NT2/D1 (cell line): Measurements from ENCODE around the gene ACTR3C.

Source experiments
- DNase-seq: peaks from one replicate; pipeline ENCODE4 v3.0.0-alpha.2; 2011; ENCODE audit warnings: low read depth, low spot score
- H3K27me3 ChIP-seq: 2 replicates; pipeline ENCODE4 v1.6.0; 2011; ENCODE audit warnings: mild to moderate bottlenecking; ENCODE audit not compliant: insufficient read length, insufficient read depth
- H3K36me3 ChIP-seq: 2 replicates; pipeline ENCODE4 v1.6.1; 2011; ENCODE audit warnings: mild to moderate bottlenecking, low read length, mixed read lengths; ENCODE audit not compliant: insufficient read depth, insufficient read length
- H3K4me1 ChIP-seq: 2 replicates; pipeline ENCODE4 v1.5.1; 2011; ENCODE audit not compliant: insufficient read depth, insufficient read length
- H3K4me3 ChIP-seq: 2 replicates; pipeline ENCODE4 v1.5.1; 2011; ENCODE audit warnings: low read depth; ENCODE audit not compliant: insufficient read length
- H3K9ac ChIP-seq: 2 replicates; pipeline ENCODE4 v1.6.0; 2011; ENCODE audit warnings: low read depth; ENCODE audit not compliant: insufficient read length
- H3K9me3 ChIP-seq: 2 replicates; pipeline ENCODE4 v1.5.1; 2011; ENCODE audit warnings: mild to moderate bottlenecking, low read length; ENCODE audit not compliant: insufficient read depth
- SUZ12 ChIP-seq: IDR thresholded peaks from 2 replicates; pipeline ENCODE4 v1.6.1; 2011; ENCODE audit not compliant: insufficient read length, insufficient read depth; ENCODE audit errors: extremely low read depth
- YY1 ChIP-seq: IDR thresholded peaks from 2 replicates; pipeline ENCODE4 v1.6.1; 2011; ENCODE audit not compliant: insufficient read length, insufficient read depth
- ZNF274 ChIP-seq: IDR thresholded peaks from 2 replicates; pipeline ENCODE4 v1.6.1; 2011; ENCODE audit warnings: mild to moderate bottlenecking, low read depth, low read length

The ACTR3C gene

DNA sequence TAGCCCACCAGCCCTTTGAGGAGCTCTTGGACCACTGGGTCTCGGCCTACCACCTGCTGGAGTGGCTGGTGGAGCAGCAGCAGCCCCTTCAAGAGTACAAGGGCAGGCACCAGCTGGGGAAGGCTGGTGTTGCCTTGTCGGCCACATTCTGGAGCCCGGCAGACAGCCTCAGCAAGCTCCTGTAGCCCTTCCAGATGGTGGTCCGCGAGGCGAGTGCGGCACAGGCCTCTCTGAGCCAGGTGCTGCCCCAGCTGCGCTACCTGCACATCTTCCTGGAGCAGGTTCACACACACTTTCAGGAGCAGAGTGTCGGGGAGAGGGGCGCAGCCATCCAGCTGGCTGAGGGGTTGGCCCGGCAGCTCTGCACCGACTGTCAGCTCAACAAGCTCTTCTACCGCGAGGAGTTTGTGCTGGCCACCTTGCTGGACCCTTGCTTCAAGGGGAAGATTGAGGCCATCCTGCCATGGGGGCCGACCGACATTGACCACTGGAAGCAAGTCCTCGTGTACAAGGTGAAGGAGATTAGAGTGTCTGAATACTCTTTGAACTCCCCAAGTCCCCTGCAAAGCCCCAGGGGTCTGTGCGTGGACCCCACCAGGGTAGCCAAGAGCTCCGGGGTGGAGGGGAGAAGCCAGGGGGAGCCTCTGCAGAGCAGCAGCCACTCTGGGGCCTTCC, 7.0 kb upstream of the ACTR3C start:
- no peaks in the 10 kb centered on the region for H3K9me3 ChIP-seq
- peaks cover 63% of the 10 kb centered on the region for H3K36me3 ChIP-seq
- TF ChIP-seq ZNF274 (no peak), SUZ12 (no peak), YY1 (no peak)
- H3K4me3 ChIP-seq: no peak overlapping the region
- no peak for DNase-seq
- peaks cover 23% of the 10 kb centered on the region for H3K4me1 ChIP-seq
- no peaks in the 10 kb centered on the region for H3K27me3 ChIP-seq
- no peak overlapping the region for H3K9ac ChIP-seq

DNA sequence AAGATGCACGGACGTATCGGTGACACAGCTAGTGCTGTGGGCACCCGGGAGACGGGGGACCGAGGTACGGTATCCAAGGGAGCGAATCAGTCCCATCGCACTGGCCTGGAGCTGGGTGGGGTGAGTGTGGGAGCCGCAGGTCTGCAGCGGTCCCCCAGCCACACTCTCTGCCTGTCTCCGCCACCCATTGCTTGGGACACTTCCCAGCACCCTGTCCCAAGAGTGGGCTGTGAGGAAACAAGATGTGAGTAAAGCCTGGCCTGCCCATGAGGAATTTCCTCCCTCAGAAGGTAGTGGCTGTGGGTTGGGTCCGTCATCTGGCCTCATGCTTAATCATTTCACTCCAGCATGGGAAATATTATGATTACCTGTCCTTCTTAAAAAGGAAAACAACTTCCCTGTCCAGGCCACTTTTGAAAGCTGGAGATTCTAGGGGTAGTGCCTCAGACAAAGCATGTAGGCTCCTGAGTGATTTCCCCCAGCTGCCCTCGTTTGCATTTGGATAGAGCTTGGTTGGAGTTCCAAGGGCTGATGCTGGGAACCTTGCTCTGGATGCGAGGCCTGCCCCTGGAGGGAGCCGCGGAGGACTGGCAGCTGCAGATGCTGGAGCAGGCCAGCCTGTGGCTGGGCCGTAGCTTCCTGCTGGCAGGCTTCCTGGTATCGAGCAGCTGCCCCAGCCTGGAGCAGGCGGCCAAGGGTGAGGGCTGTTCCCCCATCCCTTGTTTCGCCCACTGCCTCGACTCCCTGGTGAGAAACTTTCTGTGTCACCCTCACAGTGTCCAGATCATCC, 6.2 kb upstream of the ACTR3C start:
- no peak overlapping the region for H3K4me3 ChIP-seq
- DNase-seq: peak; percentile 90
- H3K9ac ChIP-seq: peak overlapping the region; percentile 42
- no peaks in the 10 kb centered on the region for H3K27me3 ChIP-seq
- no peaks in the 10 kb centered on the region for H3K9me3 ChIP-seq
- TF ChIP-seq ZNF274 (no peak), YY1 (no peak), SUZ12 (no peak)
- peaks cover 69% of the 10 kb centered on the region for H3K36me3 ChIP-seq
- peaks cover 26% of the 10 kb centered on the region for H3K4me1 ChIP-seq

DNA sequence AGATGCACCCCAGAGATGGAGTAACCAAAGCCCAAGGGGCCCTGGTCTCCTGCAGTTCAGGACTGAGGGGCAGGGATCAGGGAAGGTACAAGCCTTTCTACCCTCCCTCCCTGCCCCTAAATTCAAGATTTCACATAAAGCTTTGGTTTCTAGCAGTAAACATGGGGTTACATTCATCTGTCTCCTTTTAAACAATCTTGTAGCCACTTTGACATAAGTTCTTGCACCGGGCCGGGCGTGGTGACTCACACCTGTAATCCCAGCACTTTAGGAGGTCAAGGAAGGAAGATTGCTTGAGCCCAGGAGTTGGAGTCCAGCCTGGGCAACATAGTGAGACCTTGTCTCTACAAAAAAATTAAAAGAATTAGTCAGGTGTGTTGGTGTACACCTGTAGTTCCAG, 4.0 kb upstream of the ACTR3C start:
- no peak overlapping the region for H3K4me3 ChIP-seq
- no peaks in the 10 kb centered on the region for H3K9me3 ChIP-seq
- H3K9ac ChIP-seq: no peak overlapping the region
- H3K27me3 ChIP-seq: no peaks in the 10 kb centered on the region
- peaks cover 11% of the 10 kb centered on the region for H3K4me1 ChIP-seq
- no peak for DNase-seq
- H3K36me3 ChIP-seq: peaks cover 56% of the 10 kb centered on the region
- TF ChIP-seq ZNF274 (no peak), SUZ12 (no peak), YY1 (no peak)

DNA sequence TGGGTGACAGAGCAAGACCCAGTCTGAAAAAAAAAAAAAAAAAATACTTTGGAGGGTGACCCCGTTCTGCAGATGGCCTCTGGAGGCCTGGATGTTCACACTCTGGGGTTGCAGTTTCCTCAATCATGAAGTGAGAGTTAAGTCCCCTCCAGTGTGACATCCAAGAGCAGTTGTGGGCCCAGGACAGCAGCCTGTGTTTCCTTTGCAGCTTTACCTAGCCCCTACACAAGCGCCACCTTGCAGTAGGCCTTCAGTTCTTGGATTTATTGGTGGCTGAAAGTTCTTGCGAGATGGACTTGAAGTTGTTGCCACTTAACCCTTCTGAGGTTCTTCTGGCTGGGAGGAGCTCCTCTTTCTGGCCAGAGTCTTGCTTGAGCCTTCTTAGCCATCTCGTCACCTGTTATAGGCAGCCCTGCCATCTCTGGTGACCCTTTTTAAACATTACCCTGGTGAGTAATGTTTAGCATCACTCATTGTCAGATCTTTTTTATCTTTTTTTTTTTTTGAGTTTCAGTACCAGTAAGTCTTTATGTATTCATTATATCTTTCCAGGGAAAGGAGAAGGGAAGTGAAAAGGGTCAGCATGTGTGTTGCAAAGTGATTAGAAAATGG, 3.4 kb upstream of the ACTR3C start:
- H3K4me1 ChIP-seq: peaks cover 11% of the 10 kb centered on the region
- no peak overlapping the region for H3K9ac ChIP-seq
- DNase-seq: no peak
- TF ChIP-seq SUZ12: no peak
- TF ChIP-seq ZNF274: no peak
- no peak for TF ChIP-seq YY1
- peaks cover 54% of the 10 kb centered on the region for H3K36me3 ChIP-seq
- no peaks in the 10 kb centered on the region for H3K9me3 ChIP-seq
- H3K4me3 ChIP-seq: no peak overlapping the region
- no peaks in the 10 kb centered on the region for H3K27me3 ChIP-seq

DNA sequence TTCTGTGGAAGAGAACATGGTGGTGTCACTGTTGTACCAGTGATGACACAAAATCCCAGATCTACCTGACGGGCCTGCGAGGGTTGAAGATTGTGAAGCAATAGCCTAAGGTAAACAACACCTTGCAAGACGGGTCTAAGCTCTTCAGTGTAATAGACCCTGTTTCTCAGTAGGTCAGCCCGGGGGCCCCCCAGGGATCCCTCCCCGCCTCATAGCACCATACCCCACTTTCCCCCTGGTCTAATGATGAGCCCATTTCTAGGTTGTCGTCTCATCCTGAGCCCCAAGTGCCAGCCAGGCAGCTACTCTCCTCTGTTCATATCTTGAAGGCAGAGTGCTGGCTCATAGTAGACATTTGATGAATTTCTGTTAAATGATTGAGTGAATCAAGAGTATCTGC, 2.6 kb upstream of the ACTR3C start:
- H3K4me1 ChIP-seq: peaks cover 11% of the 10 kb centered on the region
- no peak overlapping the region for H3K9ac ChIP-seq
- H3K9me3 ChIP-seq: no peaks in the 10 kb centered on the region
- no peaks in the 10 kb centered on the region for H3K27me3 ChIP-seq
- no peak for DNase-seq
- TF ChIP-seq YY1 (no peak), SUZ12 (no peak), ZNF274 (no peak)
- H3K36me3 ChIP-seq: peaks cover 45% of the 10 kb centered on the region
- H3K4me3 ChIP-seq: no peak overlapping the region

DNA sequence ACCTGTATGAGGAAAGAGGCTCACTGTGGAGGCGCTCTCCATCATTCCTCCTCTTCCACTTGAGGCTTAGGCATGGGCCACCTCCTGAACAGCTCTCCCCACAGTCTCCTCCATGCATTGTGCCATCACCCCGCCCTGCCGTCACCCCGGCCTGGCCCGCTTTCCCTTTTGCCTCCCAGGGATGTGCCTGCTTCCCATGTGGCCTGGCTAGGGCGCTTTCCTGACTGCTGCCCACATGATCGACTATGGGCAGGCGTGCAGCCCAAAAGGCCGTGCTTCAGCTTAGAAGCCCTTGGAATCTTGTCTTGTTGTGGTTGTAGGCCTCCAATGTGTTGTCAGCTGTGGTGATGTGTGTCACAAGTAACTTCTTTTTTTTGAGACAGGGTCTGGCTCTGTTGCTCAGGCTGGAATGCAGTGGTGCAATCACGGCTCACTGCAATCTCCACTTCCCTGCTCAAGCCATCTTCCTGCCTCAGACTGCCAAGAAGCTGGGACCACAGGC, 1.8 kb upstream of the ACTR3C start:
- no peak for DNase-seq
- Histone ChIP-seq H3K4me1 (peaks cover 7% of the 10 kb centered on the region), H3K9ac (no peak overlapping the region), H3K9me3 (no peaks in the 10 kb centered on the region), H3K4me3 (no peak overlapping the region), H3K27me3 (no peaks in the 10 kb centered on the region), H3K36me3 (peaks cover 38% of the 10 kb centered on the region)
- no peak for TF ChIP-seq SUZ12
- TF ChIP-seq ZNF274: no peak
- no peak for TF ChIP-seq YY1
